GM12865 (cell line): ENCODE data around the gene KBTBD4.
A peak's percentile ranks its signal among the peaks of the same experiment; 100 is the strongest.

Experiments
- DNase-seq: peaks from one replicate; pipeline ENCODE4 v3.0.0; 2010; ENCODE audit warnings: low read depth
- H3K4me3 ChIP-seq: 2 replicates; pipeline ENCODE4 v1.5.1; 2011; ENCODE audit warnings: mild to moderate bottlenecking, low read depth, low read length, control low read depth
- CTCF ChIP-seq: IDR thresholded peaks from 2 replicates; pipeline ENCODE4 v1.5.1; 2011; ENCODE audit warnings: low read length, control low read depth, low read depth, inconsistent platforms; ENCODE audit not compliant: insufficient read depth; ENCODE audit errors: missing control alignments

The KBTBD4 gene

DNA sequence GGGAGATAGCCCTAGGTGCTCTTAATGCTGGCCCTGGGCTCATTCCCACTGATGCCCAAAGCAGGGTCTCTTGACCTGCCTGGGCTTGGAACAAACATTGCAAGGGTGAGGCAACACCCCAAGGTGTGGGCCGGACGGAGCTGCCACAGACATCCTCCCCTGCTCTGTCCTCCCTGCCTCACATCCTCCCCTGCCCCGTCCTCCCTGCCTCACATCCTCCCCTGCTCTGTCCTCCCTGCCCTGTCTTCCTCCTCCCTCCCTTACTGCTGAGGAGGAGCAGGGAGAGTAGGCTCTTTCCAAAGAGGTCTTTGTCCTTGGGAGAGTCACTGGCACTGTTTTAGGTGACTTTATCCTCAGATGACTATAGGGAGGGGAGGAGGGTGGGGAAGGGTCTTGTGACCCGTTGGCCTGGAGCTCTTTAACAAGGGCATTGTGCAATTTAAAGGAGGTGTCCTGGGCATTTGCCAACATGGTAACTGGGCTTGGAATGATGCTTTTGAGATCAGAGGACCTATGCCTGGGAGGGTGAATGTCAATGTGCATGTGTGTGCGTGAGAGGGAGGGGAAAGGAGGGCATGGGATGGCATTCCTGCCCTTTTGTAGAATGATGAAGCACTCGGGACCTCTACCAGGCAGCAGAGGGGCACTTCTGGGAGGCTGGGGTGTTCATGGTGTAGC, 8.4 kb upstream of the KBTBD4 start:
- no peak overlapping the region for H3K4me3 ChIP-seq
- no peak for DNase-seq
- TF ChIP-seq CTCF = no peak

- DNase-seq = no peak
- H3K4me3 ChIP-seq = no peak within 1 kb of the TSS
- TF ChIP-seq CTCF = no peak
These were observed 7.5 kb upstream of the KBTBD4 start, which contains the start of gene FAM180B for GRCh38 chr11:47586098-47586855. FAM180B (plus strand) TSS chr11:47586678; CDS start chr11:47586769, 91 bp downstream.

DNA sequence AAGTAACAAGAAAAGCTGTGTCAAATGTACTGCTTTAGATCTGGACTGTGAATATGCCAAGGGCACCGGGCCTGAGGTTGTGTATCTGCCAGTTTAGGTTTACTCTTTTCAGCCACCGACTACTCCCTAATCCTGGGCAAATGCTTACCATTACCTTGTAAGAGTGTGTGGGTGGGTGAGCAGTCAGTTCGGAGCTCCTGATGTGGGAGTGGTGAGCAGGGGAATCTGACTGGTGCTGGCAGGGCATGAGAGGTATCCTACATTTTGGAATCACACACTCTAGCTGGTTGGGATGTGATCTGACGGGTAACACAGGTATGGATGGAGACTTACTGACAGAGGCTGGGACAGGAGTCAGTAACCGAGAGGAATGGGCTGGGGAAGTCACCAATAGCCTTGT, 5.1 kb upstream of the KBTBD4 start:
- no peak for DNase-seq
- TF ChIP-seq CTCF = no peak
- H3K4me3 ChIP-seq = no peak overlapping the region

DNA sequence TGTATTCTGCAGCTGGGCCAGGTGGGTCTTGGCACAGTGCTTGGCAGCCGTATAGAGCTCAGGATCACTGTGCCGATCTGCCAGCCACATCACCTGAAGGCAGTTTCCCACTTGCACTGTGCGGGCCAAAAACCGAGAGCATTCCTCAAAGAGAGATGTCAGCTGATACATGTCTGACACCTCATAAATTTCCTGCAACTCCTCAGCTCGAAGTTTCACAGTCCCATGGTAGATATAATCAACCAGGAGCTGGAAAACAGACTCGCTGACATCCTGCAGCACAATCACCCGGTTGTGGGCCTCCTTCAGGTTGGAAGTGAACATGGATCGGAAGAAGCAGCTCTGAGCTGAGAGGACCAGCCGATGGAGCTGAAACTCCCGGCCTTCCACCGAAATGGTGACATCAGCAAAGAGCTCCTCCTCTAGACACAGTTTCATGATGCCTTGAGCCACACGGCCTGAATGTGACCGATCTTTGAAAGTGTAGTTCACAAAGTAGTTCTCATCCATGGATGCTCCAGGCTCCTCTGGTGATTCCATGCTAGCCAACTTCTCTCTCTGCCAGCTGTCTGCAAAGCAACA, 1.2 kb downstream of the KBTBD4 start:
- no peak for DNase-seq
- no peak for TF ChIP-seq CTCF
- H3K4me3 ChIP-seq = peak overlapping the region; percentile 86

GRCh38 chr11:47573321-47573720, 5.4 kb downstream of the KBTBD4 start:
- no peak for DNase-seq
- TF ChIP-seq CTCF = no peak
- no peak overlapping the region for H3K4me3 ChIP-seq

DNA sequence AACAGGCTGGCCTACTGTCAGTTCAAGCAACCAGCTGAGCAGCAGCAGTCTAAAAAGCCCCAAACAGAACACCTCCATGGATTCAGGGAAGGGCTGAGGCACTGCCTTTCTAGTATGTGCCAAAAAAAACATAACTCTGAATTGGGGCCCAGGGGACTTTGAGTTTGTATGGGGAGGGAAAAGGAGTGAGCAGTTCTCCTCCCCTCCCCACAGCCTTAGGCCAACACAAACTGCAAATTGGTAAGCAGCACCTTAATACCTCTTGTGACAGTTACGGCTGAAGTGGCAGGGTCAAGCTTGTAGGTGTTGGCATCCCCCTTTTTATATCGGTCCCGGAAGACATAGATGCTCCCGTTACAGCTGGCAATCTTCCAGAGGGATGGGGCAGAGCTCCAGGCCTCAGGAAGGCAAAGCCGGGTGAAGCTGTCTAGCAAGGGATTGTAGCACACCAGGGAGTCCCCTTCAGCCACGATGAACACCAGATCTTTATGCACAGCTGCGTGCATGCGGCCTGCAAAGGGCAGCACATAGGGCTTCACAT, 6.0 kb downstream of the KBTBD4 start:
- TF ChIP-seq CTCF = no peak
- DNase-seq = no peak
- no peak overlapping the region for H3K4me3 ChIP-seq
